Measurements from ENCODE around the gene ADGRA1.

The ADGRA1 gene

DNA sequence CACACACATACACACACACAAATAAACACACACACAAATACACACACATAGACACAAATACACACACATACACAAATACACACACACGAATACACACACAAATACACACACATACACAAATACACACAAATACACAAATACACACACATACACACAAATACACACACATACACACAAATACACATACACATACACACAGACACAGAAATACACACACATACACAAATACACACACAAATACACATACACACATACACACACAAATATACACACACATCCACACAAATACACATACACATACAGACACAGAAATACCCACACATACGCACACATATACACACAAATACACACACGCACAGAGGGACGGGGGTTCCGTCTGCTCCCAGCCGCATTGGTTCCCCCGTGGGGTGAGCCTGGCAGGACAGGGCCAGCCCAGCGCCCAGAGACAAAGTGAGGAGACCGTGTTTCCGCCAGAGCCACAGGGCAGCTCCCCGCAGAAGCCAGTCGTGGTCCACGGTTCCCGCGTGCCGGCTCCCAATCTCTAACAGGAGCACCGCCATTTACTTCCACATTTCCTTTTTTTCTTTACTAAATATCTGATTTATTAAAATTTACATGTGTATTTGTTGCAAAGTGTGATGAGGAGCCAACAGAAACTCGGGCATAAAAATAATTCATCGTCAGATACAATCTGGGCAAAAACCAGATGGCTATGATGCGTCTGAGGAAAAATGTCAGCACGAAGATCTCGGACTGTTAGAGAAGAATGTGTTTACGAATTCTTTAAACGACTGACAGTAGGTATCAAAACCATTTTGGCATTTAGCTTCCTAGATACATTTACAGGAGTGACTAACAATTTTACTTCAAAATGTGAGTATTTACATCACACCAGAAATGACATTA, 69.2 kb downstream of the ADGRA1 start:
- ATAC-seq (ENCODE audit: low read depth) (no peak), DNase-seq (ENCODE audit: low spot score) (no peak)
- TF ChIP-seq, protein P1, sequence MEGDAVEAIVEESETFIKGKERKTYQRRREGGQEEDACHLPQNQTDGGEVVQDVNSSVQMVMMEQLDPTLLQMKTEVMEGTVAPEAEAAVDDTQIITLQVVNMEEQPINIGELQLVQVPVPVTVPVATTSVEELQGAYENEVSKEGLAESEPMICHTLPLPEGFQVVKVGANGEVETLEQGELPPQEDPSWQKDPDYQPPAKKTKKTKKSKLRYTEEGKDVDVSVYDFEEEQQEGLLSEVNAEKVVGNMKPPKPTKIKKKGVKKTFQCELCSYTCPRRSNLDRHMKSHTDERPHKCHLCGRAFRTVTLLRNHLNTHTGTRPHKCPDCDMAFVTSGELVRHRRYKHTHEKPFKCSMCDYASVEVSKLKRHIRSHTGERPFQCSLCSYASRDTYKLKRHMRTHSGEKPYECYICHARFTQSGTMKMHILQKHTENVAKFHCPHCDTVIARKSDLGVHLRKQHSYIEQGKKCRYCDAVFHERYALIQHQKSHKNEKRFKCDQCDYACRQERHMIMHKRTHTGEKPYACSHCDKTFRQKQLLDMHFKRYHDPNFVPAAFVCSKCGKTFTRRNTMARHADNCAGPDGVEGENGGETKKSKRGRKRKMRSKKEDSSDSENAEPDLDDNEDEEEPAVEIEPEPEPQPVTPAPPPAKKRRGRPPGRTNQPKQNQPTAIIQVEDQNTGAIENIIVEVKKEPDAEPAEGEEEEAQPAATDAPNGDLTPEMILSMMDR (IDR thresholded peaks at IDR 0.05; ENCODE audit: poor library complexity, severe bottlenecking), result no peak
- no peak overlapping the region for H3K4me3 ChIP-seq (ENCODE audit: severe bottlenecking)
- peaks cover 34% of the 10 kb centered on the region for H3K27me3 ChIP-seq (ENCODE audit: insufficient read depth, poor library complexity, severe bottlenecking)
- H3K27ac ChIP-seq (ENCODE audit: poor library complexity, severe bottlenecking), result no peak overlapping the region
- H3K36me3 ChIP-seq (ENCODE audit: low read depth), result no peaks in the 10 kb centered on the region
- no peaks in the 10 kb centered on the region for H3K4me1 ChIP-seq (ENCODE audit: insufficient read depth, poor library complexity, severe bottlenecking)
- no peaks in the 10 kb centered on the region for H3K9me3 ChIP-seq (ENCODE audit: severe bottlenecking)

DNA sequence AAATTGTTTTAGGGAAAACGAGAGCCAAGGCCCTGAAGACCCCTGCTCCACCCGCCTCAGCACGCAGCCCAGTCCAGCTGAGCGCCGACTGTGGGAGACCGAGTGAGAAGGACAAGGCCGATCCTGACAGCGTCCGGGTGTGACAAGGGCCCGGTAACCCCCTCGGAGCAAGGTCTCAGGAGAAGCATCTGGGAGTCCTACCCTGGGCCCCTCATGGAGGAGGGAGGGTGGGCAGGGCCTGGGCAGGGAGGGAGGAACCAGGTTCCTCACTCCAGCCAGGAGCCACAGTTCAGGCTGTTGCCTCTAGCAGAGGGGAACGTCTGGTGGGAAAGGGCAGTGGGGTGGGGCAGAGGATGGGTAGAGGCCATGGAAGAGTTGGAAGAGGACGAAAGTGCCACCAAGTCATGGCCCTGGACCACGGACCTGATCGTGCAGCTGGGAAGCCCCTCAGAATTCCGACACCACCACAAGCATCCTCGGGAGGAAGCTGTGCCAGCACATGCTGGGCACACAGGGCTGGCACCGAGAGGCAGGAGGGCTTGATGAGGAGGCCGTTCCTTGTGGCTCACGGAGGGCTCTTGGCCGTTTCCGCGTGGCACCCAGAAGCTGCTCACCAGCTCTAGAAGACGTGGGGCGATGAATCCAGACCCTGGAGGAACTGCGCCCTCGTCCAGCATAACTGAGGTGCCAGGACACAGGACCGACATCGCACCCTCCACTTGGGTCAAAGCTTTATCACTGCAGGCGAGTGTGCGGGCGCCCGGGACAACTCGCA, 70.1 kb downstream of the ADGRA1 start:
- DNase-seq (ENCODE audit: low spot score) (peak; percentile 60), ATAC-seq (ENCODE audit: low read depth) (no peak)
- Histone ChIP-seq H3K4me3 (ENCODE audit: severe bottlenecking) (no peak overlapping the region), H3K4me1 (ENCODE audit: insufficient read depth, poor library complexity, severe bottlenecking) (no peaks in the 10 kb centered on the region), H3K9me3 (ENCODE audit: severe bottlenecking) (no peaks in the 10 kb centered on the region), H3K27me3 (ENCODE audit: insufficient read depth, poor library complexity, severe bottlenecking) (peaks cover 37% of the 10 kb centered on the region), H3K36me3 (ENCODE audit: low read depth) (no peaks in the 10 kb centered on the region), H3K27ac (ENCODE audit: poor library complexity, severe bottlenecking) (no peak overlapping the region)
- TF ChIP-seq, protein P1 (IDR thresholded peaks at IDR 0.05; ENCODE audit: poor library complexity, severe bottlenecking), result no peak

DNA sequence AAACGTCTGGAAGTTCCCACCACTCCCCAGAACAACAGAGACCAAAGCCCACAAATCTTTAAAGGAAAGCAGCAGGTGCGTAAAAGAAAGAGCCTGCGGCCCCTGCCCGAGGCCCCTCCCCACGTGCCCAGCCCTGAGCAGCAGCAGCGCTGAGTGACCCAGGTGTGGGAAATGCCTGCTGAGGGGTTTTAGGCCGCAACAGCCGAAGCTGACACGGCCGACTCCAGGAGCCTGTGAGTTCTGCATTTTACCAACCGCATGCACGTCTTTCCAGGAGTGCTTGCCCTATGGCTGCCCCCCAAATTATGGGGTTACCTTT, 70.7 kb downstream of the ADGRA1 start:
- Histone ChIP-seq H3K4me1 (ENCODE audit: insufficient read depth, poor library complexity, severe bottlenecking) (no peaks in the 10 kb centered on the region), H3K27ac (ENCODE audit: poor library complexity, severe bottlenecking) (no peak overlapping the region), H3K27me3 (ENCODE audit: insufficient read depth, poor library complexity, severe bottlenecking) (peaks cover 41% of the 10 kb centered on the region), H3K36me3 (ENCODE audit: low read depth) (no peaks in the 10 kb centered on the region), H3K4me3 (ENCODE audit: severe bottlenecking) (no peak overlapping the region), H3K9me3 (ENCODE audit: severe bottlenecking) (no peaks in the 10 kb centered on the region)
- no peak for DNase-seq (ENCODE audit: low spot score)
- TF ChIP-seq, protein P1 (IDR thresholded peaks at IDR 0.05; ENCODE audit: poor library complexity, severe bottlenecking), result no peak
- no peak for ATAC-seq (ENCODE audit: low read depth)

DNA sequence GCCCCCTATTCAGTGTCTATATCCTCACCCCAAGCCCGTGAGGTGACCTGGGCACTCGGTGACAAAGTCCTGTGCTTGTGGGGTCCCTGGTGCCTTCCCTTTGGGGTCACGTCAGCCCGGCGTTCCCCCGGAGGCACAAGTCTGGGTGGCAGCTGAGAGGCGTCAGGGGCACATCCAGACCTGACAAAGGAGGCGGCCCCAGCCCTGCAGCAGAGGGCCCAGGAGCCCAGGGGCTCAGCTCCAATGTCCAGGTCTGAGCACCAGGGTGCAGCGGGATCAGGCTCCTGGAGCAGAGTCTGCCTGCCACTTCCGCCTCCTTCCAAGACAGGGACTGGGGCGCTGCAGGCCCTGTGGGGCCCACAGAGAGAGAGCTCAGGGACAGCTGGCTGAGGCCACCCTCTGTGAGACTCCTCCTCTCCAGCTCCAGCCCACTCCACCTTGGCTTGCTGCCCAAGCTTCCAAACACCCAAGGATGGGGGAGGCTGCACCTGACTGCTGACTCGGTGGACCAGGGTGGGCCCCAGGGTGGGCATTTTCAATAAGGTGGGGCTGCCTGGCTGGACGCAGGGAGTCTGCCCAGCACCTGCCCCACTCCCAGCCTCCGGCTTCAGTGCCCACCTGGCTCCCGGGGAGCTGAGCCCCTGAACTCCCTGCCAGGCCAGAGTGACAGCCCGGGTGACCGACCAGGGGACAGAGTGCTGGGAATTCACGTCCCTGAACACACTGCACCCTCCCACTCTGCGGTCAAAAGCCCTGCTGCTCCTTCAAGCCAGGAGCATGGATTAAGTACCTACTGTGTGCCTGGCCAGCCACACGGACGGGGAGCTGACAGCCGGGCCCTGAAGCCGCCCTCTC, 71.3 kb downstream of the ADGRA1 start:
- TF ChIP-seq, protein P1 (IDR thresholded peaks at IDR 0.05; ENCODE audit: poor library complexity, severe bottlenecking), result no peak
- ATAC-seq (ENCODE audit: low read depth) (peak; percentile 47), DNase-seq (ENCODE audit: low spot score) (peak; percentile 54)
- Histone ChIP-seq H3K9me3 (ENCODE audit: severe bottlenecking) (no peaks in the 10 kb centered on the region), H3K27me3 (ENCODE audit: insufficient read depth, poor library complexity, severe bottlenecking) (peaks cover 41% of the 10 kb centered on the region), H3K27ac (ENCODE audit: poor library complexity, severe bottlenecking) (no peak overlapping the region), H3K4me1 (ENCODE audit: insufficient read depth, poor library complexity, severe bottlenecking) (no peaks in the 10 kb centered on the region), H3K36me3 (ENCODE audit: low read depth) (no peaks in the 10 kb centered on the region), H3K4me3 (ENCODE audit: severe bottlenecking) (no peak overlapping the region)
